HEK293 (cell line): ENCODE measurements around the gene MARK3.
A peak's percentile ranks its signal among the peaks of the same experiment; 100 is the strongest.

Experiments used
- GLIS1 ChIP-seq: fragments of 450-650 bp; formaldehyde crosslinking; IDR thresholded peaks from 2 replicates; pipeline ENCODE4 v1.5.1; 2016; ENCODE audit warnings: missing biosample characterization, missing genetic modification characterization
- KLF7 ChIP-seq: fragments of 450-650 bp; formaldehyde crosslinking; IDR thresholded peaks from 2 replicates; pipeline ENCODE4 v1.5.1; 2016; ENCODE audit warnings: missing biosample characterization, missing genetic modification characterization, borderline replicate concordance
- MYNN ChIP-seq: fragments of 450-650 bp; formaldehyde crosslinking; IDR thresholded peaks from 2 replicates; pipeline ENCODE4 v1.5.1; 2016; ENCODE audit warnings: missing biosample characterization, missing genetic modification characterization, borderline replicate concordance
- PRDM1 ChIP-seq: fragments of 450-650 bp; formaldehyde crosslinking; IDR thresholded peaks from 2 replicates; pipeline ENCODE4; 2016; ENCODE audit warnings: missing biosample characterization, missing genetic modification characterization
- SP2 ChIP-seq: fragments of 450-650 bp; formaldehyde crosslinking; IDR thresholded peaks from 2 replicates; pipeline ENCODE4 v1.5.1; 2016; ENCODE audit warnings: missing biosample characterization, missing genetic modification characterization
- ZBTB11 ChIP-seq: fragments of 450-650 bp; formaldehyde crosslinking; conservative IDR thresholded peaks from 2 replicates; pipeline ENCODE4 v1.5.1; 2016; ENCODE audit warnings: low read depth, missing biosample characterization, missing genetic modification characterization
- ZNF121 ChIP-seq: fragments of 450-650 bp; formaldehyde crosslinking; IDR thresholded peaks from 2 replicates; pipeline ENCODE4 v1.5.1; 2016; ENCODE audit warnings: missing biosample characterization, missing genetic modification characterization
- ZNF138 ChIP-seq: fragments of 450-650 bp; formaldehyde crosslinking; IDR thresholded peaks from 2 replicates; pipeline ENCODE4 v1.5.1; 2016; ENCODE audit warnings: missing biosample characterization, missing genetic modification characterization, borderline replicate concordance
- ZNF140 ChIP-seq: fragments of 450-650 bp; formaldehyde crosslinking; IDR thresholded peaks from 2 replicates; pipeline ENCODE4 v1.5.1; 2016; ENCODE audit warnings: missing biosample characterization, missing genetic modification characterization
- ZNF175 ChIP-seq: fragments of 450-650 bp; formaldehyde crosslinking; IDR thresholded peaks from 2 replicates; pipeline ENCODE4 v1.5.1; 2016; ENCODE audit warnings: missing biosample characterization, missing genetic modification characterization
- ZNF184 ChIP-seq: fragments of 450-650 bp; IDR thresholded peaks from 2 replicates; pipeline ENCODE4 v1.5.1; 2018; ENCODE audit warnings: missing biosample characterization, mild to moderate bottlenecking, missing genetic modification characterization
- ZNF19 ChIP-seq: fragments of 450-650 bp; formaldehyde crosslinking; IDR thresholded peaks from 2 replicates; pipeline ENCODE4; 2016; ENCODE audit warnings: missing biosample characterization, missing genetic modification characterization, low read depth
- ZNF2 ChIP-seq: fragments of 450-650 bp; formaldehyde crosslinking; IDR thresholded peaks from 2 replicates; pipeline ENCODE4 v1.5.1; 2016; ENCODE audit warnings: missing biosample characterization, missing genetic modification characterization
- ZNF202 ChIP-seq: fragments of 450-650 bp; formaldehyde crosslinking; IDR thresholded peaks from 2 replicates; pipeline ENCODE4 v1.5.1; 2016; ENCODE audit warnings: missing biosample characterization, missing genetic modification characterization, borderline replicate concordance
- ZNF23 ChIP-seq: fragments of 450-650 bp; formaldehyde crosslinking; IDR thresholded peaks from 2 replicates; pipeline ENCODE4 v1.5.1; 2016; ENCODE audit warnings: missing biosample characterization, missing genetic modification characterization, borderline replicate concordance
- ZNF24 ChIP-seq: fragments of 450-650 bp; formaldehyde crosslinking; IDR thresholded peaks from 2 replicates; pipeline ENCODE4 v1.5.1; 2016; ENCODE audit warnings: missing biosample characterization, missing genetic modification characterization
- ZNF324 ChIP-seq: fragments of 450-650 bp; formaldehyde crosslinking; IDR thresholded peaks from 2 replicates; pipeline ENCODE4 v1.5.1; 2016; ENCODE audit warnings: missing biosample characterization, missing genetic modification characterization
- ZNF362 ChIP-seq: fragments of 450-650 bp; formaldehyde crosslinking; IDR thresholded peaks from 2 replicates; pipeline ENCODE4 v1.5.1; 2016; ENCODE audit warnings: missing biosample characterization, missing genetic modification characterization
- ZNF37A ChIP-seq: fragments of 450-650 bp; IDR thresholded peaks from 2 replicates; pipeline ENCODE4 v1.5.1; 2018; ENCODE audit warnings: missing biosample characterization, missing genetic modification characterization
- ZNF391 ChIP-seq: fragments of 450-650 bp; formaldehyde crosslinking; IDR thresholded peaks from 2 replicates; pipeline ENCODE4 v1.5.1; 2016; ENCODE audit warnings: low read depth, missing biosample characterization, missing genetic modification characterization, borderline replicate concordance
- ZNF394 ChIP-seq: fragments of 450-650 bp; formaldehyde crosslinking; IDR thresholded peaks from 2 replicates; pipeline ENCODE4 v1.5.1; 2016; ENCODE audit warnings: missing biosample characterization, missing genetic modification characterization, mild to moderate bottlenecking, moderate library complexity, borderline replicate concordance
- ZNF423 ChIP-seq: fragments of 450-650 bp; formaldehyde crosslinking; IDR thresholded peaks from 2 replicates; pipeline ENCODE4 v1.5.1; 2016; ENCODE audit warnings: missing biosample characterization, missing genetic modification characterization
- ZNF426 ChIP-seq: fragments of 450-650 bp; formaldehyde crosslinking; IDR thresholded peaks from 2 replicates; pipeline ENCODE4 v1.5.1; 2017; ENCODE audit warnings: missing biosample characterization, missing genetic modification characterization, mild to moderate bottlenecking, inconsistent platforms, moderate library complexity
- ZNF433 ChIP-seq: fragments of 450-650 bp; formaldehyde crosslinking; IDR thresholded peaks from 2 replicates; pipeline ENCODE4 v1.5.1; 2016; ENCODE audit warnings: missing biosample characterization, missing genetic modification characterization, low read depth
- ZNF473 ChIP-seq: fragments of 450-650 bp; formaldehyde crosslinking; IDR thresholded peaks from 2 replicates; pipeline ENCODE4 v1.5.1; 2017; ENCODE audit warnings: missing biosample characterization, missing genetic modification characterization
- ZNF544 ChIP-seq: fragments of 450-650 bp; formaldehyde crosslinking; IDR thresholded peaks from 2 replicates; pipeline ENCODE4 v1.5.0; 2017; ENCODE audit warnings: missing biosample characterization, missing genetic modification characterization
- ZNF558 ChIP-seq: fragments of 450-650 bp; formaldehyde crosslinking; IDR thresholded peaks from 2 replicates; pipeline ENCODE4 v1.5.1; 2016; ENCODE audit warnings: missing biosample characterization, missing genetic modification characterization
- ZNF560 ChIP-seq: fragments of 450-650 bp; formaldehyde crosslinking; IDR thresholded peaks from 2 replicates; pipeline ENCODE4 v1.5.1; 2017; ENCODE audit warnings: missing biosample characterization, missing genetic modification characterization, borderline replicate concordance
- ZNF600 ChIP-seq: fragments of 450-650 bp; formaldehyde crosslinking; IDR thresholded peaks from 2 replicates; pipeline ENCODE4 v1.5.1; 2016; ENCODE audit warnings: missing biosample characterization, missing genetic modification characterization
- ZNF610 ChIP-seq: fragments of 450-650 bp; formaldehyde crosslinking; IDR thresholded peaks from 2 replicates; pipeline ENCODE4 v1.5.1; 2016; ENCODE audit warnings: missing biosample characterization, missing genetic modification characterization, borderline replicate concordance
- ZNF624 ChIP-seq: fragments of 450-650 bp; formaldehyde crosslinking; IDR thresholded peaks from 2 replicates; pipeline ENCODE4 v1.5.1; 2017; ENCODE audit warnings: missing biosample characterization, missing genetic modification characterization
- ZNF626 ChIP-seq: fragments of 450-650 bp; sonication (Bioruptor Pico); formaldehyde crosslinking; IDR thresholded peaks from 2 replicates; pipeline ENCODE4 v1.5.1; 2018; ENCODE audit warnings: missing biosample characterization, missing genetic modification characterization, inconsistent platforms
- ZNF664 ChIP-seq: fragments of 450-650 bp; formaldehyde crosslinking; IDR thresholded peaks from 2 replicates; pipeline ENCODE4 v1.5.1; 2016; ENCODE audit warnings: missing biosample characterization, missing genetic modification characterization
- ZNF707 ChIP-seq: fragments of 450-650 bp; formaldehyde crosslinking; IDR thresholded peaks from 2 replicates; pipeline ENCODE4 v1.5.1; 2016; ENCODE audit warnings: missing biosample characterization, missing genetic modification characterization
- ZNF747 ChIP-seq: fragments of 450-650 bp; formaldehyde crosslinking; IDR thresholded peaks from 2 replicates; pipeline ENCODE4 v1.5.1; 2016; ENCODE audit warnings: missing biosample characterization, missing genetic modification characterization
- ZNF768 ChIP-seq: fragments of 450-650 bp; formaldehyde crosslinking; IDR thresholded peaks from 2 replicates; pipeline ENCODE4 v1.5.1; 2018; ENCODE audit warnings: missing biosample characterization, mild to moderate bottlenecking, missing genetic modification characterization
- ZNF792 ChIP-seq: fragments of 450-650 bp; formaldehyde crosslinking; IDR thresholded peaks from 2 replicates; pipeline ENCODE4 v1.5.1; 2016; ENCODE audit warnings: missing biosample characterization, missing genetic modification characterization
- ZSCAN23 ChIP-seq: fragments of 450-650 bp; formaldehyde crosslinking; IDR thresholded peaks from 2 replicates; pipeline ENCODE4 v1.5.1; 2016; ENCODE audit warnings: missing biosample characterization, missing genetic modification characterization
- TF ChIP-seq, protein P1 (sequence below): fragments of 450-650 bp; formaldehyde crosslinking; IDR thresholded peaks from 2 replicates; pipeline ENCODE4 v1.5.1; 2017; ENCODE audit warnings: missing biosample characterization, missing genetic modification characterization

MARK3 gene

DNA sequence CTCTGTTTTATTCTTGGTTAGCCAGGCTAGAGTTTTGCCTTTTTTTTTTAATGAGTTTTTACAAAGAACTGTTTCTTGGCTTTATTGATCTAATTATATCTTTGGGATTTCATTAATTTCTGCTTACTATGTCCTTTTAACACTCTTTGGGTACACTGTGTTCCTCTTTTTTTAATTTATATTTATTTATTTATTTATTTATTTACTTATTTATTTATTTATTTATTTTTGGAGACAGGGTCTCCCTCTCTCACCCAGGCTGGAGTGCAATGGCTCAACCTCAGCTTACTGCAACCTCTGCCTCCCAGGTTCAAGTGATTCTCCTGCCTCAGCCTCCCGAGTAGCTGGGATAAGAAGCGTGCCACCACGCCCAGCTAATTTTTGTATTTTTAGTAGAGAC is 15.1 kb upstream of the MARK3 start (continued):
- TF ChIP-seq ZNF202 (tag by site-specific recombination), result peak; percentile 92
- TF ChIP-seq ZNF792 (tag by site-specific recombination), result no peak
- TF ChIP-seq ZNF184 (tag by site-specific recombination), result no peak
- TF ChIP-seq ZNF473 (tag by site-specific recombination), result no peak
- TF ChIP-seq SP2, result no peak
- TF ChIP-seq ZNF394, result peak; percentile 93
- TF ChIP-seq ZNF433 (tag by site-specific recombination), result peak; percentile 65
- TF ChIP-seq PRDM1, result no peak
- no peak for TF ChIP-seq ZNF24 (tag by site-specific recombination)
- no peak for TF ChIP-seq MYNN (tag by site-specific recombination)
- peak; percentile 69; the same call in 1 of the 2 replicates for TF ChIP-seq ZNF138 (tag by site-specific recombination)
- peak; percentile 22; the same call in 1 of the 2 replicates for TF ChIP-seq ZNF610 (tag by site-specific recombination)
- TF ChIP-seq ZNF747 (tag by site-specific recombination), result no peak
- no peak for TF ChIP-seq ZNF37A (tag by site-specific recombination)
- TF ChIP-seq ZNF558 (tag by site-specific recombination), result peak; percentile 70; the same call in 1 of the 2 replicates
- no peak for TF ChIP-seq KLF7 (tag by site-specific recombination)
- TF ChIP-seq ZNF624 (tag by site-specific recombination), result no peak
- TF ChIP-seq ZNF560 (tag by site-specific recombination), result peak; percentile 73; the same call in 1 of the 2 replicates
- TF ChIP-seq ZNF423 (tag by site-specific recombination), result no peak
- TF ChIP-seq ZNF426 (tag by site-specific recombination), result peak; percentile 89
- TF ChIP-seq ZNF23, result no peak
- no peak for TF ChIP-seq ZNF2 (tag by site-specific recombination)
- 0 out of 2 replicates have a peak, but pooled peaks have one; percentile 32 for TF ChIP-seq ZNF19 (tag by site-specific recombination)
- no peak for TF ChIP-seq ZNF768 (tag by site-specific recombination)
- no peak for TF ChIP-seq ZNF626 (tag by site-specific recombination)
- peak; percentile 84 for TF ChIP-seq ZBTB11 (tag by site-specific recombination)
- no peak for TF ChIP-seq ZNF707 (tag by site-specific recombination)
- TF ChIP-seq, protein P1, sequence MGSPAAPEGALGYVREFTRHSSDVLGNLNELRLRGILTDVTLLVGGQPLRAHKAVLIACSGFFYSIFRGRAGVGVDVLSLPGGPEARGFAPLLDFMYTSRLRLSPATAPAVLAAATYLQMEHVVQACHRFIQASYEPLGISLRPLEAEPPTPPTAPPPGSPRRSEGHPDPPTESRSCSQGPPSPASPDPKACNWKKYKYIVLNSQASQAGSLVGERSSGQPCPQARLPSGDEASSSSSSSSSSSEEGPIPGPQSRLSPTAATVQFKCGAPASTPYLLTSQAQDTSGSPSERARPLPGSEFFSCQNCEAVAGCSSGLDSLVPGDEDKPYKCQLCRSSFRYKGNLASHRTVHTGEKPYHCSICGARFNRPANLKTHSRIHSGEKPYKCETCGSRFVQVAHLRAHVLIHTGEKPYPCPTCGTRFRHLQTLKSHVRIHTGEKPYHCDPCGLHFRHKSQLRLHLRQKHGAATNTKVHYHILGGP (tag by site-specific recombination), result no peak
- no peak for TF ChIP-seq ZNF544 (tag by site-specific recombination)
- peak; percentile 53; the same call in 1 of the 2 replicates for TF ChIP-seq ZNF121 (tag by site-specific recombination)
- TF ChIP-seq ZNF600 (tag by site-specific recombination), result no peak
- no peak for TF ChIP-seq GLIS1 (tag by site-specific recombination)
- no peak for TF ChIP-seq ZNF175 (tag by site-specific recombination)
- peak; percentile 82 for TF ChIP-seq ZNF140 (tag by site-specific recombination)
- no peak for TF ChIP-seq ZNF362 (tag by site-specific recombination)
- TF ChIP-seq ZNF324, result no peak
- peak; percentile 75; the same call in 1 of the 2 replicates for TF ChIP-seq ZNF664
- TF ChIP-seq ZSCAN23, result no peak
- no peak for TF ChIP-seq ZNF391 (tag by site-specific recombination)
